ENCODE results near the gene ADSS1.

GRCh38 chr14:104783484-104784217, 59.6 kb downstream of the ADSS1 start:
- TF ChIP-seq CTCF (IDR thresholded peaks at IDR 0.05), result no peak
- no peak for TF ChIP-seq POLR2A (IDR thresholded peaks at IDR 0.05)

Measured in Peyer's patch (tissue), 4 donors.